Mesenteric fat pad (tissue), 1 donor: ENCODE data around the gene COL25A1. TPM values are rescaled to one million over a fixed set of nuclear protein-coding genes. Genes with fewer than 3 reads are reported as not detected.

Source experiments
- DNase-seq: peaks from one replicate; pipeline ENCODE4 v3.0.0-alpha.2; 2020; ENCODE audit warnings: low spot score
- total RNA-seq: library from RNA; stranded (reverse); fragmentation: NEBNext Ultra II Directional; extraction: Animal tissue kit (Norgen Biotek cat#: 25700); gene quantifications from one replicate; pipeline ENCODE4 v1.2.1, GENCODE V29; 2021
- donor health status: DM: yes; HTN: yes; CAD: no.

The COL25A1 gene
- total RNA-seq, 1 donor from 2014 or later, result 6.6 TPM

- no peak for DNase-seq
Observed at GRCh38 chr4:109216085-109216696, 86.3 kb downstream of the COL25A1 start.

- no peak for DNase-seq
Observed at GRCh38 chr4:109215506-109215905, 87.0 kb downstream of the COL25A1 start.

- no peak for DNase-seq
Observed at GRCh38 chr4:109214622-109215301, 87.7 kb downstream of the COL25A1 start.

GRCh38 chr4:109213056-109213455 is 89.4 kb downstream of the COL25A1 start:
- DNase-seq, result no peak

- no peak for DNase-seq
Observed at GRCh38 chr4:109211671-109212070, 90.8 kb downstream of the COL25A1 start.

- DNase-seq, result no peak
Observed at GRCh38 chr4:109209647-109210046, 92.8 kb downstream of the COL25A1 start.

GRCh38 chr4:109207898-109208297 is 94.6 kb downstream of the COL25A1 start:
- DNase-seq, result no peak

GRCh38 chr4:109207061-109207460 is 95.4 kb downstream of the COL25A1 start:
- no peak for DNase-seq

GRCh38 chr4:109206620-109207019 is 95.8 kb downstream of the COL25A1 start:
- no peak for DNase-seq

- no peak for DNase-seq
Observed at GRCh38 chr4:109205186-109205585, 97.3 kb downstream of the COL25A1 start.

GRCh38 chr4:109199585-109199984 is 102.9 kb downstream of the COL25A1 start:
- no peak for DNase-seq

GRCh38 chr4:109195646-109196045 is 106.8 kb downstream of the COL25A1 start:
- DNase-seq, result no peak

GRCh38 chr4:109191216-109191615 is 111.2 kb downstream of the COL25A1 start:
- DNase-seq, result no peak

GRCh38 chr4:109186458-109186945 is 116.0 kb downstream of the COL25A1 start:
- no peak for DNase-seq

GRCh38 chr4:109185951-109186350 is 116.5 kb downstream of the COL25A1 start:
- DNase-seq, result no peak

- no peak for DNase-seq
Observed at GRCh38 chr4:109185548-109185947, 116.9 kb downstream of the COL25A1 start.

- no peak for DNase-seq
Observed at GRCh38 chr4:109184491-109184961, 117.9 kb downstream of the COL25A1 start.

GRCh38 chr4:109183931-109184490 is 118.4 kb downstream of the COL25A1 start:
- DNase-seq, result no peak

GRCh38 chr4:109182696-109183095 is 119.8 kb downstream of the COL25A1 start:
- DNase-seq, result no peak

GRCh38 chr4:109179061-109179460 is 123.4 kb downstream of the COL25A1 start:
- no peak for DNase-seq

- DNase-seq, result no peak
Observed at GRCh38 chr4:109177096-109177810, 125.2 kb downstream of the COL25A1 start.
